B cell (primary cell): ENCODE data around the gene CSNK2B. TPM values are rescaled to one million over a fixed set of nuclear protein-coding genes. Genes with fewer than 3 reads are reported as not detected.
A peak's percentile ranks its signal among the peaks of the same experiment; 100 is the strongest.

ENCODE experiments used
- ATAC-seq: fragments of 200-7000 bp; cut with Tn5 transposase; one replicate; pipeline ENCODE4 v1.10.0; 2021; ENCODE audit warnings: low read depth, mild to moderate bottlenecking, moderate number of reproducible peaks, moderate library complexity
- CTCF ChIA-PET: fragments of 350-600 bp; sonication (Branson Sonifier 250); formaldehyde crosslinking; loops from one replicate; lab custom pipeline; 2021; ENCODE audit warnings: antibody characterized with exemption, inconsistent platforms; lab: Charles Lee
- POLR2A ChIA-PET: fragments of 350-600 bp; sonication (Branson Sonifier 250); formaldehyde crosslinking; loops from one replicate; lab custom pipeline; 2021; ENCODE audit warnings: antibody characterized with exemption; lab: Charles Lee
- DNase-seq: peaks from one replicate; pipeline ENCODE4 v3.0.0; 2013
- H2AFZ ChIP-seq: 2 replicates; pipeline ENCODE4 v1.6.1; 2012; ENCODE audit warnings: mild to moderate bottlenecking, low read depth, low read length; ENCODE audit not compliant: insufficient read depth, poor library complexity, severe bottlenecking
- H3K27ac ChIP-seq, 2 donors: 1 replicate in 1 of 2; 2 replicates in 1 of 2; pipeline ENCODE4 v1.5.1; 2012 to 2013; ENCODE audit warnings: low read length in 2 of 2, mild to moderate bottlenecking in 2 of 2, moderate library complexity in 1 of 2
- H3K27me3 ChIP-seq, 4 experiments: fragments of 200-600 bp in 1 of 4; sonication (generic) in 1 of 4; replicated peaks in 1 of 4; 1 replicate in 2 of 4; 2 replicates in 2 of 4; pipeline versions ENCODE4 v1.6.1 to v1.7.0; 2013 to 2016; ENCODE audit warnings: low read length in 3 of 4, mild to moderate bottlenecking in 2 of 4, mixed read lengths in 1 of 4, moderate library complexity in 1 of 4; ENCODE audit not compliant: insufficient read depth in 4 of 4, control insufficient read depth in 3 of 4; ENCODE audit errors: control extremely low read depth in 1 of 4
- H3K36me3 ChIP-seq, 2 experiments: replicated peaks in 1 of 2; 1 replicate in 1 of 2; 2 replicates in 1 of 2; pipeline versions ENCODE4 v1.6.1 to v1.7.1; 2013; ENCODE audit warnings: low read length in 1 of 2; ENCODE audit not compliant: insufficient read depth in 2 of 2, control insufficient read depth in 1 of 2; ENCODE audit errors: control extremely low read depth in 1 of 2, extremely low read depth in 1 of 2
- H3K4me1 ChIP-seq, 2 donors: fragments of 200-600 bp in 1 of 2; sonication (generic) in 1 of 2; 1 replicate in 1 of 2; 2 replicates in 1 of 2; pipeline versions ENCODE4 v1.5.1 to v1.6.1; 2013 to 2017; ENCODE audit warnings: low read length in 2 of 2; ENCODE audit not compliant: control insufficient read depth in 2 of 2, insufficient read depth in 2 of 2
- H3K4me2 ChIP-seq: replicated peaks from 2 replicates; pipeline ENCODE3; 2012; ENCODE audit warnings: mild to moderate bottlenecking, low read depth, low read length; ENCODE audit not compliant: poor library complexity, severe bottlenecking
- H3K4me3 ChIP-seq, 5 experiments: fragments of 200-600 bp in 1 of 5; sonication (generic) in 1 of 5; 1 replicate in 3 of 5; 2 replicates in 2 of 5; pipeline versions ENCODE4 v1.5.1 to v1.7.0; 2011 to 2016; ENCODE audit warnings: low read length in 4 of 5, mild to moderate bottlenecking in 4 of 5, low read depth in 2 of 5, control low read depth in 1 of 5, moderate library complexity in 1 of 5; ENCODE audit not compliant: insufficient read depth in 1 of 5; ENCODE audit errors: control extremely low read depth in 1 of 5, extremely low read depth in 1 of 5
- H3K79me2 ChIP-seq: fragments of 200-600 bp; sonication (generic); one replicate; pipeline ENCODE4 v1.6.0; 2016; ENCODE audit warnings: low read length; ENCODE audit not compliant: control insufficient read depth, insufficient read depth
- H3K9ac ChIP-seq: fragments of 200-600 bp; sonication (generic); 2 replicates; pipeline ENCODE4 v1.6.1; 2017; ENCODE audit warnings: mild to moderate bottlenecking, low read length, moderate library complexity
- H3K9me3 ChIP-seq, 3 donors: one replicate each; pipeline versions ENCODE4 v1.6.1 to v1.7.1; 2013; ENCODE audit warnings: low read length in 2 of 3; ENCODE audit not compliant: control insufficient read depth in 2 of 3, insufficient read depth in 1 of 3; ENCODE audit errors: control extremely low read depth in 1 of 3
- H4K20me1 ChIP-seq: 2 replicates; pipeline ENCODE4 v1.6.0; 2012; ENCODE audit warnings: mild to moderate bottlenecking, low read length; ENCODE audit not compliant: insufficient read depth, control insufficient read depth, poor library complexity, severe bottlenecking
- H3K27ac Mint-ChIP-seq: one replicate; pipeline ENCODE4 v1.8.0; 2021; ENCODE audit warnings: mixed read lengths
- H3K27me3 Mint-ChIP-seq: one replicate; pipeline ENCODE4 v1.8.0; 2021; ENCODE audit warnings: mixed read lengths
- H3K4me1 Mint-ChIP-seq: one replicate; pipeline ENCODE4 v1.8.0; 2021; ENCODE audit warnings: mixed read lengths
- H3K4me3 Mint-ChIP-seq: one replicate; pipeline ENCODE4 v1.8.0; 2021; ENCODE audit warnings: mixed read lengths
- H3K9me3 Mint-ChIP-seq: one replicate; pipeline ENCODE4 v1.8.0; 2022; ENCODE audit warnings: mixed read lengths; ENCODE audit not compliant: insufficient read depth
- CTCF ChIP-seq: fragments of 200-600 bp; IDR thresholded peaks from one replicate; pipeline ENCODE4 v1.8.0; 2022; ENCODE audit warnings: antibody characterized with exemption, mild to moderate bottlenecking
- EZH2 ChIP-seq: IDR thresholded peaks from 2 replicates; pipeline ENCODE4 v1.6.1; 2012; ENCODE audit warnings: borderline replicate concordance, low read depth, mild to moderate bottlenecking, moderate library complexity, low read length; ENCODE audit not compliant: insufficient read depth, poor library complexity, severe bottlenecking
- WGBS: methylation state at CpG from one replicate; pipeline ENCODE4 v1.1.5; 2013; ENCODE audit warnings: missing lambda C conversion rate; ENCODE audit not compliant: insufficient coverage; 5-methylcytosine and 5-hydroxymethylcytosine counted together
- intact Hi-C: fragments of 100-400 bp; cut with micrococcal nuclease; formaldehyde crosslinking; loops from one replicate; pipeline ENCODE4 v1.10.0; 2022
- polyA plus RNA-seq: library from polyadenylated mRNA; depleted of rRNA; stranded (reverse); fragments of >200 nt; gene quantifications from 2 replicates; pipeline ENCODE4 v1.2.3, GENCODE V29; 2012
- total RNA-seq, 2 donors: library from RNA; stranded (reverse); fragments of 120-200 nt in 1 of 2; gene quantifications; 1 replicate in 1 of 2; 2 replicates in 1 of 2; pipeline versions ENCODE4 v1.2.3 to v1.2.4, GENCODE V29; 2013 to 2022

The CSNK2B gene
- total and polyA plus RNA-seq, 2 donors (not counting 1 experiment from before 2014, with no cell fraction given), result 142 to 146 TPM

DNA sequence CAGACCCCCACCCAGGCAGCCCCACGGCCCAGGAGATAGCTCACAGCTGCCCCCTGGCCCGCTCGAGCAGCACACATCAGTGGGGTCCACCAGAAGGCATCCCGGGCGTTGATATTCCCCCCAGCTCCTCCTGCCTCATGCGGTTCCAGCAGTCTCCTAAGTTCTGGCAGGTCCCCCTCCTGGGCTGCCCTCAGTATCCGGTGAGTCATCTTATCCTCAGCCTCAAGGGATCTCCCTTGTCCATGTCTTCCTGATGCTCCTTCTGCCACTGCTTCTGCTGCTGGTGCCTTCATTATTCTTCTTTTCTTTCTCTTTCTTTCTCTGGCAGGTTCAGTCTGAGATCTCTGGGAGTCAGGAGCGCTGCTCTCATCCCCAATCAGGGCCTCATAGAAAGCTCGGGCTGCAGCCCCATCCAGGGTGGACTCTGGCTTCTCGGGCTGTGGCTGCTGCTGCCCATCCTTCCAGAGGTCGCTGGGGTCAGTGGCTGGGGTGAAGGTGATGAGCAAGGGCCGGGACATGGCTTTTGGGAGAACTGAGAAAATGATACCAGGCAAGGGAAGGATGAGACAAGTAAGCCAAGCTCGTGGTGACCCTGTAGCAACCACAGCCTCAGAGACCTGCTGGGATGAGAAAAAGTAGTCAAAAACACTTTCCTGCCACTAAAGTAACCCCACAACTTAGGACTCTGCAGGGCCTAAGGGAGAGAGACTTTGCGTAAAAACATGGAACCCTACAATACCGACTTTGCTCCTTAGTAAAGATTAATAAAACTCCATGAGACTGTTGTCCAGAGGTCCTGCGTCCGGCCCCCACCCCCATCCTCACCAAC, 1.7 kb upstream of the CSNK2B start:
- no peaks in the 10 kb centered on the region for H3K27me3 Mint-ChIP-seq
- H3K9ac ChIP-seq, result peak overlapping the region; percentile 89
- no peak for ATAC-seq
- H3K9me3 Mint-ChIP-seq, result no peaks in the 10 kb centered on the region
- WGBS, result 46% methylated on average over 13 of the region's 17 CpGs
- H3K4me3 Mint-ChIP-seq, result peak overlapping the region; percentile 96
- peak overlapping the region; percentile 58 to 98 (median 85) for H3K4me3 ChIP-seq
- H3K9me3 ChIP-seq, result no peaks in the 10 kb centered on the region
- peak overlapping the region; percentile 100 for H3K27ac Mint-ChIP-seq
- H3K79me2 ChIP-seq, result peaks cover 87% of the 10 kb centered on the region
- peak overlapping the region; percentile 72 for H2AFZ ChIP-seq
- intact Hi-C loops, result no loop called here
- H3K27ac ChIP-seq, result peak overlapping the region; percentile 96 to 98
- DNase-seq, result peak; percentile 30
- peaks cover 19% of the 10 kb centered on the region for H4K20me1 ChIP-seq
- H3K36me3 ChIP-seq, result peaks cover 12 to 47% of the 10 kb centered on the region in 2 experiments
- TF ChIP-seq EZH2, result no peak
- no peak for TF ChIP-seq CTCF
- ChIA-PET CTCF (interaction anchor here (1.0 to 1.9 kb wide), 7 partner anchors 11 to 118 kb away, joined by 3 to 9 read pairs (median 3); partner anchors contain the start of genes ATP6V1G2 and BAG6), POLR2A (interaction anchor here (0.6 to 5.9 kb wide), 8 partner anchors 9 to 1306 kb away, joined by 3 to 57 read pairs (median 4); partner anchors contain the start of genes BAG6, DDX39B and NEU1)
- H3K27me3 ChIP-seq, result no peaks in the 10 kb centered on the region
- peak overlapping the region; percentile 90 for H3K4me2 ChIP-seq
- peaks cover 34 to 56% of the 10 kb centered on the region in 2 donors for H3K4me1 ChIP-seq
- H3K4me1 Mint-ChIP-seq, result peaks cover 64% of the 10 kb centered on the region
